IMR-90 (cell line): ENCODE measurements around the gene NFATC3. TPM values are rescaled to one million over a fixed set of nuclear protein-coding genes. Genes with fewer than 3 reads are reported as not detected.

ENCODE experiments used
- ATAC-seq: fragments of 200-7000 bp; cut with Tn5 transposase; 2 replicates; pipeline ENCODE4 v1.9.1; 2020; ENCODE audit warnings: low read depth, mild to moderate bottlenecking, moderate library complexity
- BruUV-seq: library from RNA; stranded (reverse); fragments of 400-500 nt; replicated peaks from 2 replicates; lab custom pipeline; 2021; lab: Mats Ljungman, UMichigan
- CTCF ChIA-PET: fragments of 300-600 bp; formaldehyde crosslinking; extraction: SDS; loops from one replicate; lab custom pipeline; 2021; ENCODE audit warnings: antibody characterized with exemption; lab: Yijun Ruan, JAX
- POLR2A ChIA-PET: fragments of 300-600 bp; sonication (Branson Sonifier 250); formaldehyde crosslinking; loops from one replicate; lab custom pipeline; 2022; ENCODE audit warnings: antibody characterized with exemption; ENCODE audit not compliant: unreplicated experiment; lab: Charles Lee
- DNase-seq: peaks from one replicate; pipeline ENCODE4 v3.0.0; 2013
- H2AFZ ChIP-seq: replicated peaks from 2 replicates; pipeline ENCODE3; 2013; ENCODE audit warnings: low read length, mild to moderate bottlenecking; ENCODE audit not compliant: poor library complexity
- H2AK5ac ChIP-seq: 2 replicates; pipeline ENCODE4 v1.6.1; 2013; ENCODE audit warnings: low read depth, low read length, inconsistent platforms
- H2AK9ac ChIP-seq: replicated peaks from 2 replicates; pipeline ENCODE3; 2013; ENCODE audit warnings: mild to moderate bottlenecking, low read depth, low read length, moderate library complexity; ENCODE audit not compliant: poor library complexity
- H2BK120ac ChIP-seq: 2 replicates; pipeline ENCODE4 v1.6.1; 2013; ENCODE audit warnings: low read depth, low read length, inconsistent platforms
- H2BK15ac ChIP-seq: 3 replicates; pipeline ENCODE4 v1.6.1; 2013; ENCODE audit warnings: low read depth, low read length, inconsistent platforms
- H2BK20ac ChIP-seq: 2 replicates; pipeline ENCODE4 v1.6.1; 2013; ENCODE audit warnings: low read depth, mild to moderate bottlenecking, inconsistent platforms, low read length, moderate library complexity
- H2BK5ac ChIP-seq: 2 replicates; pipeline ENCODE4 v1.6.1; 2013; ENCODE audit warnings: mild to moderate bottlenecking, low read depth, low read length, inconsistent platforms; ENCODE audit not compliant: poor library complexity, severe bottlenecking
- H3K14ac ChIP-seq: replicated peaks from 2 replicates; pipeline ENCODE4 v1.6.1; 2013; ENCODE audit warnings: low read depth, low read length, inconsistent platforms
- H3K18ac ChIP-seq: 2 replicates; pipeline ENCODE4 v1.6.1; 2013; ENCODE audit warnings: low read depth, low read length, control low read depth
- H3K23ac ChIP-seq: 2 replicates; pipeline ENCODE4 v1.6.1; 2013; ENCODE audit warnings: low read depth, low read length, inconsistent platforms
- H3K27ac ChIP-seq: 2 replicates; pipeline ENCODE4 v1.5.1; 2013; ENCODE audit warnings: mild to moderate bottlenecking, control low read depth, low read length; ENCODE audit not compliant: insufficient read depth
- H3K27me3 ChIP-seq: 2 replicates; pipeline ENCODE4 v1.6.1; 2013; ENCODE audit warnings: low read length; ENCODE audit not compliant: control insufficient read depth, insufficient read depth
- H3K36me3 ChIP-seq: 2 replicates; pipeline ENCODE4 v1.6.1; 2013; ENCODE audit warnings: low read length, mixed read lengths; ENCODE audit not compliant: control insufficient read depth, insufficient read depth
- H3K4ac ChIP-seq: 2 replicates; pipeline ENCODE4 v1.6.1; 2013; ENCODE audit warnings: low read depth, low read length, inconsistent platforms
- H3K4me1 ChIP-seq: 2 replicates; pipeline ENCODE4 v1.6.1; 2013; ENCODE audit warnings: low read length, mixed read lengths; ENCODE audit not compliant: control insufficient read depth, insufficient read depth
- H3K4me2 ChIP-seq: 2 replicates; pipeline ENCODE4 v1.6.1; 2013; ENCODE audit warnings: low read depth, mild to moderate bottlenecking, control low read depth, low read length, moderate library complexity
- H3K4me3 ChIP-seq: 2 replicates; pipeline ENCODE4 v1.5.1; 2013; ENCODE audit warnings: low read depth, mild to moderate bottlenecking, control low read depth, low read length, moderate library complexity; ENCODE audit not compliant: insufficient read depth
- H3K56ac ChIP-seq: 2 replicates; pipeline ENCODE4 v1.6.1; 2013; ENCODE audit warnings: low read length, inconsistent platforms; ENCODE audit not compliant: insufficient read depth; ENCODE audit errors: extremely low read depth
- H3K79me1 ChIP-seq, 2 experiments: 2 replicates each; pipeline ENCODE4 v1.6.1; 2013; ENCODE audit warnings: low read length in 2 of 2, inconsistent platforms in 1 of 2, low read depth in 1 of 2
- H3K9ac ChIP-seq: 2 replicates; pipeline ENCODE4 v1.6.1; 2013; ENCODE audit warnings: low read depth, low read length, control low read depth
- H3K9me1 ChIP-seq: 2 replicates; pipeline ENCODE4 v1.6.1; 2013; ENCODE audit warnings: low read length, inconsistent platforms; ENCODE audit not compliant: insufficient read depth
- H3K9me3 ChIP-seq: 2 replicates; pipeline ENCODE4 v1.6.1; 2013; ENCODE audit warnings: low read length; ENCODE audit not compliant: control insufficient read depth, insufficient read depth
- H4K20me1 ChIP-seq: 2 replicates; pipeline ENCODE4 v1.6.1; 2013; ENCODE audit warnings: low read length, inconsistent platforms; ENCODE audit not compliant: insufficient read depth
- H4K5ac ChIP-seq: 2 replicates; pipeline ENCODE4 v1.6.1; 2013; ENCODE audit warnings: mild to moderate bottlenecking, low read depth, low read length, control low read depth
- H4K8ac ChIP-seq, 2 experiments: 2 replicates each; pipeline ENCODE4 v1.6.1; 2013; ENCODE audit warnings: low read depth in 2 of 2, low read length in 2 of 2, control low read depth in 1 of 2, inconsistent platforms in 1 of 2
- H4K91ac ChIP-seq: 2 replicates; pipeline ENCODE4 v1.6.1; 2013; ENCODE audit warnings: low read depth, low read length, inconsistent platforms; ENCODE audit not compliant: insufficient read depth
- BHLHE40 ChIP-seq: fragments of 150-350 bp; IDR thresholded peaks from 2 replicates; pipeline ENCODE4 v1.6.1; 2016; ENCODE audit warnings: mild to moderate bottlenecking, low read depth, low read length
- CEBPB ChIP-seq: IDR thresholded peaks from 2 replicates; pipeline ENCODE4 v1.6.1; 2012; ENCODE audit warnings: low read depth, low read length, improper control_type of control experiment
- CHD1 ChIP-seq: IDR thresholded peaks from 2 replicates; pipeline ENCODE4 v1.6.1; 2012; ENCODE audit warnings: low read depth, low read length, improper control_type of control experiment
- CTCF ChIP-seq: conservative IDR thresholded peaks from 2 replicates; pipeline ENCODE4 v1.5.1; 2012; ENCODE audit warnings: mild to moderate bottlenecking, low read depth, low read length, improper control_type of control experiment
- FOS ChIP-seq: fragments of 150-350 bp; IDR thresholded peaks from 2 replicates; pipeline ENCODE4 v1.6.1; 2016; ENCODE audit warnings: low read depth, low read length
- MAFK ChIP-seq: IDR thresholded peaks from 2 replicates; pipeline ENCODE4 v1.6.1; 2012; ENCODE audit warnings: low read depth, low read length, improper control_type of control experiment
- MAZ ChIP-seq: IDR thresholded peaks from 2 replicates; pipeline ENCODE4 v1.6.1; 2012; ENCODE audit warnings: low read depth, mild to moderate bottlenecking, low read length, improper control_type of control experiment, moderate library complexity, borderline replicate concordance
- NFE2L2 ChIP-seq: fragments of 150-350 bp; IDR thresholded peaks from 2 replicates; pipeline ENCODE4 v1.6.1; 2016; ENCODE audit warnings: low read depth, mild to moderate bottlenecking, low read length
- RAD21 ChIP-seq: IDR thresholded peaks from 2 replicates; pipeline ENCODE4 v1.6.1; 2012; ENCODE audit warnings: low read length, improper control_type of control experiment
- RFX5 ChIP-seq: IDR thresholded peaks from 2 replicates; pipeline ENCODE4 v1.8.0; 2012; ENCODE audit warnings: low read depth, mild to moderate bottlenecking, low read length, moderate library complexity
- SMC3 ChIP-seq: fragments of 150-350 bp; IDR thresholded peaks from 2 replicates; pipeline ENCODE4 v1.6.1; 2016; ENCODE audit warnings: low read depth, mild to moderate bottlenecking, antibody characterized with exemption, low read length, moderate library complexity
- USF2 ChIP-seq: fragments of 150-350 bp; IDR thresholded peaks from 2 replicates; pipeline ENCODE4 v1.6.1; 2017; ENCODE audit warnings: mild to moderate bottlenecking, antibody characterized with exemption, low read length, low read depth
- WGBS, 2 experiments: methylation state at CpG; one replicate each; pipeline versions ENCODE4 v1.1.5 to v1.1.7; 2013; ENCODE audit warnings: missing lambda C conversion rate in 2 of 2; ENCODE audit not compliant: insufficient read length in 1 of 2; ENCODE audit errors: extremely low coverage in 2 of 2; 5-methylcytosine and 5-hydroxymethylcytosine counted together
- dilution Hi-C: fragments of 300-500 bp; cut with HindIII; formaldehyde crosslinking; loops from one replicate; pipeline ENCODE4 v1.14.3; 2018; ENCODE audit warnings: low sequenced_read_pairs; ENCODE audit not compliant: unreplicated experiment
- in situ Hi-C: fragments of 300-500 bp; cut with MboI; formaldehyde crosslinking; loops from 3 replicates; pipeline ENCODE4 v1.14.3; 2019; ENCODE audit warnings: low sequenced_read_pairs, inconsistent platforms, mixed read lengths
- intact Hi-C: fragments of 100-400 bp; cut with micrococcal nuclease; formaldehyde crosslinking; loops from 2 replicates; pipeline ENCODE4 v1.10.0; 2022
- polyA plus RNA-seq, 3 experiments: library from polyadenylated mRNA; depleted of rRNA; stranded (reverse); fragments of >200 nt; gene quantifications; 2 replicates each; pipeline ENCODE4 v1.2.3, GENCODE V29; 2012; ENCODE audit warnings: low replicate concordance in 1 of 3
- total RNA-seq: library from RNA; depleted of rRNA; stranded (reverse); fragments of >200 nt; gene quantifications from 2 replicates; pipeline ENCODE4 v1.2.3, GENCODE V29; 2012

NFATC3 gene
- total and polyA plus RNA-seq, 2 of the 4 experiments (the other 2 are of a cell fraction): 6.3 to 21.5 TPM

- no peak overlapping the region for H2BK120ac ChIP-seq
- peaks cover 12% of the 10 kb centered on the region for H3K9me1 ChIP-seq
- in situ Hi-C loops: no loop called here
- H2BK5ac ChIP-seq: no peak overlapping the region
- 0 out of 4 replicates have a peak, but pooled peaks cover 0 to 3% of the 10 kb centered on the region in 2 experiments for H3K79me1 ChIP-seq
- no peak overlapping the region for H4K5ac ChIP-seq
- no peak overlapping the region for H4K8ac ChIP-seq
- no peak overlapping the region for H3K27ac ChIP-seq
- TF ChIP-seq BHLHE40 (no peak), FOS (no peak), USF2 (no peak), CHD1 (no peak), CEBPB (no peak), CTCF (no peak), MAZ (no peak), SMC3 (no peak), RFX5 (no peak), MAFK (no peak), NFE2L2 (no peak), RAD21 (no peak)
- WGBS, 2 experiments: 96% methylated on average over 8 of the region's 9 CpGs; no CpG with 5 or more reads in 1 of the 2 experiments
- no peak overlapping the region for H2BK15ac ChIP-seq
- ChIA-PET POLR2A (no interaction called here), CTCF (no interaction called here)
- BruUV-seq: no TSS peak
- no peak overlapping the region for H3K56ac ChIP-seq
- no peak overlapping the region for H3K18ac ChIP-seq
- H2AK9ac ChIP-seq: no peak overlapping the region
- H3K36me3 ChIP-seq: peaks cover 58% of the 10 kb centered on the region
- no peak overlapping the region for H2AK5ac ChIP-seq
- ATAC-seq (no peak), DNase-seq (no peak)
- no peak overlapping the region for H2BK20ac ChIP-seq
- H3K14ac ChIP-seq: no peak overlapping the region
- no peak overlapping the region for H3K4me3 ChIP-seq
- dilution Hi-C loops: no loop called here
- no peak overlapping the region for H4K91ac ChIP-seq
- H3K23ac ChIP-seq: no peak overlapping the region
- no peak overlapping the region for H2AFZ ChIP-seq
- peaks cover 6% of the 10 kb centered on the region for H3K4me1 ChIP-seq
- H3K4me2 ChIP-seq: no peak overlapping the region
- H3K9me3 ChIP-seq: no peaks in the 10 kb centered on the region
- no peaks in the 10 kb centered on the region for H4K20me1 ChIP-seq
- H3K27me3 ChIP-seq: no peaks in the 10 kb centered on the region
- intact Hi-C loops: no loop called here
- H3K9ac ChIP-seq: no peak overlapping the region
- H3K4ac ChIP-seq: no peak overlapping the region
Observed at GRCh38 chr16:68073902-68074760, 11.0 kb upstream of the NFATC3 start.
